HG03066 (cell line): ENCODE measurements around the gene UNC79.
"Not testable (repeated sequence)": the region's sequence is repeated elsewhere in the genome, so short reads cannot be mapped to it uniquely, and the experiment has no call there.

Source experiments
- ATAC-seq: cut with Tn5 transposase; IDR thresholded peaks from one replicate; pipeline ENCODE4 v1.9.1; 2021; ENCODE audit warnings: low read depth; ENCODE audit not compliant: unreplicated experiment

Gene UNC79

GRCh38 chr14:93430315-93431035, at the start of gene UNC79:
TSS of gene UNC79 (plus strand) at chr14:93430939. CDS start at chr14:93431030, 91 bp downstream.
- no peak for ATAC-seq

GRCh38 chr14:93381644-93382043, 49.1 kb upstream of the UNC79 start:
- no peak for ATAC-seq

- not testable (repeated sequence) for ATAC-seq
Measured at GRCh38 chr14:93384256-93384655, 46.5 kb upstream of the UNC79 start.

- no peak for ATAC-seq
Measured at GRCh38 chr14:93395231-93395630, 35.5 kb upstream of the UNC79 start.

- no peak for ATAC-seq
Measured at GRCh38 chr14:93396456-93396855, 34.3 kb upstream of the UNC79 start.

GRCh38 chr14:93398491-93398890, 32.2 kb upstream of the UNC79 start:
- no peak for ATAC-seq

GRCh38 chr14:93402951-93403350, 27.8 kb upstream of the UNC79 start:
- ATAC-seq, result no peak

- ATAC-seq, result no peak
Measured at GRCh38 chr14:93410021-93410420, 20.7 kb upstream of the UNC79 start.

- ATAC-seq, result no peak
Measured at GRCh38 chr14:93410893-93411292, 19.8 kb upstream of the UNC79 start.

GRCh38 chr14:93425136-93425535, 5.6 kb upstream of the UNC79 start:
- ATAC-seq, result not testable (repeated sequence)

GRCh38 chr14:93426750-93427149, 4.0 kb upstream of the UNC79 start:
- no peak for ATAC-seq

- no peak for ATAC-seq
Measured at GRCh38 chr14:93431036-93431670, 414 bp downstream of the UNC79 start.

- ATAC-seq, result no peak
Measured at GRCh38 chr14:93454224-93454623, 23.5 kb downstream of the UNC79 start.

GRCh38 chr14:93456356-93456755, 25.6 kb downstream of the UNC79 start:
- ATAC-seq, result no peak

GRCh38 chr14:93458234-93458633, 27.5 kb downstream of the UNC79 start:
- ATAC-seq, result no peak

- ATAC-seq, result no peak
Measured at GRCh38 chr14:93462479-93462878, 31.7 kb downstream of the UNC79 start.

- ATAC-seq, result no peak
Measured at GRCh38 chr14:93464271-93464670, 33.5 kb downstream of the UNC79 start.

- no peak for ATAC-seq
Measured at GRCh38 chr14:93475471-93475870, 44.7 kb downstream of the UNC79 start.

GRCh38 chr14:93476305-93476704, 45.6 kb downstream of the UNC79 start:
- no peak for ATAC-seq

GRCh38 chr14:93479074-93479473, 48.3 kb downstream of the UNC79 start:
- ATAC-seq, result not testable (repeated sequence)

- no peak for ATAC-seq
Measured at GRCh38 chr14:93480867-93481266, 50.1 kb downstream of the UNC79 start.

- no peak for ATAC-seq
Measured at GRCh38 chr14:93481758-93482157, 51.0 kb downstream of the UNC79 start.
